Ovary (tissue), 3 donors: ENCODE measurements around the gene FKBP2.

Experiments used
- CTCF ChIP-seq, 3 donors: fragments of 450-650 bp in 2 of 3; fragments of 200-600 bp in 1 of 3; IDR thresholded peaks; one replicate each; pipeline versions ENCODE4 v1.5.1 to v1.8.0; 2016 to 2022; ENCODE audit warnings: antibody characterized with exemption in 3 of 3, mild to moderate bottlenecking in 1 of 3
- EP300 ChIP-seq: sonication (generic); formaldehyde crosslinking; IDR thresholded peaks from one replicate; pipeline ENCODE4 v1.6.1; 2017; ENCODE audit warnings: antibody characterized with exemption
- POLR2A ChIP-seq: fragments of 450-650 bp; IDR thresholded peaks from one replicate; pipeline ENCODE4 v1.6.1; 2017; ENCODE audit warnings: antibody characterized with exemption, mild to moderate bottlenecking, moderate library complexity
- donor health status: DM: no; HTN: no; CAD: no.

GRCh38 chr11:64207256-64208085 is 33.4 kb upstream of the FKBP2 start:
- no peak for TF ChIP-seq EP300
- TF ChIP-seq CTCF (IDR thresholded peaks at IDR 0.05), result no peak
- no peak for TF ChIP-seq POLR2A
